ENCODE data around the gene ZNF582. TPM values are rescaled to one million over a fixed set of nuclear protein-coding genes. Genes with fewer than 3 reads are reported as not detected.
"Not testable (repeated sequence)": the region's sequence is repeated elsewhere in the genome, so short reads cannot be mapped to it uniquely, and the experiment has no call there.

ZNF582 gene
- total RNA-seq, 1 donor from 2014 or later = 4.2 TPM

- no peak for DNase-seq (ENCODE audit: low read depth)
These were observed 42.1 kb downstream of the ZNF582 start for GRCh38 chr19:56351208-56351607.

- DNase-seq (ENCODE audit: low read depth) = peak; percentile 40
These were observed 42.8 kb downstream of the ZNF582 start for GRCh38 chr19:56350416-56351045.

GRCh38 chr19:56348289-56348877 lies 45.0 kb downstream of the ZNF582 start:
- no peak for DNase-seq (ENCODE audit: low read depth)

- DNase-seq (ENCODE audit: low read depth) = no peak
These were observed 46.1 kb downstream of the ZNF582 start for GRCh38 chr19:56347163-56347778.

- DNase-seq (ENCODE audit: low read depth) = no peak
These were observed 51.4 kb downstream of the ZNF582 start for GRCh38 chr19:56341948-56342347.

- not testable (repeated sequence) for DNase-seq (ENCODE audit: low read depth)
These were observed 54.3 kb downstream of the ZNF582 start for GRCh38 chr19:56339031-56339430.

GRCh38 chr19:56337077-56337476 lies 56.3 kb downstream of the ZNF582 start:
- not testable (repeated sequence) for DNase-seq (ENCODE audit: low read depth)

- not testable (repeated sequence) for DNase-seq (ENCODE audit: low read depth)
These were observed 58.0 kb downstream of the ZNF582 start for GRCh38 chr19:56335371-56335770.

- peak; percentile 55 for DNase-seq (ENCODE audit: low read depth)
These were observed 59.8 kb downstream of the ZNF582 start for GRCh38 chr19:56333506-56333905.

Other genes starting within 250 kb of the ZNF582 start
- not detected in 2 replicates for gene GALP, start 217.5 kb downstream of the ZNF582 start, total RNA-seq
- gene ZSCAN5B, start 195.8 kb downstream of the ZNF582 start, total RNA-seq = not detected in 2 replicates
- gene ZSCAN5C, start 191.3 kb downstream of the ZNF582 start, total RNA-seq = not detected in 2 replicates
- not detected in 2 replicates for gene EDDM13, start 120.8 kb downstream of the ZNF582 start, total RNA-seq
- 4.7 and 5.7 TPM in 2 replicates for gene ZSCAN5A, start 78.7 kb downstream of the ZNF582 start, total RNA-seq
- gene ZNF583, start 10.8 kb upstream of the ZNF582 start, total RNA-seq = 4.0 and 7.2 TPM in 2 replicates
- 3.3 and 13.4 TPM in 2 replicates for gene ZNF667, start 83.8 kb upstream of the ZNF582 start, total RNA-seq
- gene ZNF471, start 114.3 kb upstream of the ZNF582 start, total RNA-seq = 2.1 and 10.1 TPM in 2 replicates
- 8.7 and 10.9 TPM in 2 replicates for gene ZFP28, start 145.4 kb upstream of the ZNF582 start, total RNA-seq
- gene ZNF470, start 173.9 kb upstream of the ZNF582 start, total RNA-seq = 3.8 and 8.2 TPM in 2 replicates
- gene ZNF71, start 201.8 kb upstream of the ZNF582 start, total RNA-seq = 7.5 and 15.8 TPM in 2 replicates
- gene SMIM17, start 249.6 kb upstream of the ZNF582 start, total RNA-seq = 0.30 TPM in 1 of 2 replicates, not detected in the other

Measured in renal cortical epithelial cell (primary cell).